Kidney (tissue), 14 donors: ENCODE measurements around the gene IVNS1ABP. TPM values are rescaled to one million over a fixed set of nuclear protein-coding genes. Genes with fewer than 3 reads are reported as not detected.
A peak's percentile ranks its signal among the peaks of the same experiment; 100 is the strongest.

Experiments
- DNase-seq, 5 donors: peaks; one replicate each; pipeline ENCODE4 v3.0.0-alpha.2; 2013 to 2020
- FAIRE-seq: peaks from 2 replicates; lab custom pipeline; 2012; peaks lifted over from hg19 to GRCh38; lab: Jason Lieb, UNC
- H3K27ac ChIP-seq, 2 donors: one replicate each; pipeline ENCODE4 v1.7.0; 2013; ENCODE audit warnings: low read depth in 2 of 2, low read length in 2 of 2, inconsistent platforms in 1 of 2
- H3K27me3 ChIP-seq: one replicate; pipeline ENCODE4 v1.7.1; 2013; ENCODE audit warnings: low read length, inconsistent platforms; ENCODE audit not compliant: control insufficient read depth, insufficient read depth
- H3K36me3 ChIP-seq, 3 donors: one replicate each; pipeline versions ENCODE4 v1.7.0 to v1.7.1; 2013; ENCODE audit warnings: low read length in 3 of 3, control low read depth in 1 of 3, inconsistent platforms in 1 of 3; ENCODE audit not compliant: insufficient read depth in 3 of 3, control insufficient read depth in 2 of 3
- H3K4me1 ChIP-seq, 3 donors: one replicate each; pipeline versions ENCODE4 v1.7.0 to v1.7.1; 2013; ENCODE audit warnings: low read length in 3 of 3, inconsistent platforms in 1 of 3, low read depth in 1 of 3; ENCODE audit not compliant: control insufficient read depth in 2 of 3, insufficient read depth in 2 of 3
- H3K4me3 ChIP-seq, 3 donors: one replicate each; pipeline versions ENCODE4 v1.7.0 to v1.8.1; 2013; ENCODE audit warnings: low read length in 3 of 3, control low read depth in 1 of 3, inconsistent platforms in 1 of 3
- H3K9ac ChIP-seq, 3 donors: one replicate each; pipeline versions ENCODE4 v1.7.0 to v1.7.1; 2013; ENCODE audit warnings: low read length in 3 of 3, control low read depth in 1 of 3, inconsistent platforms in 1 of 3
- H3K9me3 ChIP-seq, 3 donors: one replicate each; pipeline versions ENCODE4 v1.7.0 to v1.7.1; 2013; ENCODE audit warnings: low read length in 3 of 3, control low read depth in 1 of 3, inconsistent platforms in 1 of 3; ENCODE audit not compliant: control insufficient read depth in 2 of 3, insufficient read depth in 1 of 3
- intact Hi-C: fragments of 100-400 bp; cut with DNase I; formaldehyde crosslinking; loops from one replicate; pipeline ENCODE4 v1.11.1; 2022
- polyA plus RNA-seq: library from polyadenylated mRNA; stranded (reverse); fragments of 350-450 nt; fragmentation: Illumina TruSeq; extraction: RNeasy Lipid Tissue Mini Kit (QIAGEN cat#74804); gene quantifications from one replicate; pipeline ENCODE4 v1.2.3, GENCODE V29; 2014; ENCODE audit warnings: low read depth, low replicate concordance; ENCODE audit not compliant: insufficient read depth
- total RNA-seq: library from RNA; stranded (reverse); fragmentation: NEBNext Ultra II Directional; extraction: Animal tissue kit (Norgen Biotek cat#: 25700); gene quantifications from one replicate; pipeline ENCODE4 v1.2.1, GENCODE V29; 2021
- TF ChIP-seq, protein P1 (sequence below): IDR thresholded peaks from 3 replicates; pipeline ENCODE4 v1.5.1; 2012; ENCODE audit warnings: mild to moderate bottlenecking, moderate library complexity, borderline replicate concordance; ENCODE audit not compliant: insufficient read depth; ENCODE audit errors: extremely low read depth
- donor health status: control.
- donor health status: control.
- donor health status: control.
- donor health status: control.
- donor health status: control.
- donor health status: DM: yes; HTN: yes; CAD: no.
- donor health status: Normal renal cell carcinoma (clear cell type).

Gene IVNS1ABP
- total and polyA plus RNA-seq, 2 donors from 2014 or later, result 115 to 198 TPM

DNA sequence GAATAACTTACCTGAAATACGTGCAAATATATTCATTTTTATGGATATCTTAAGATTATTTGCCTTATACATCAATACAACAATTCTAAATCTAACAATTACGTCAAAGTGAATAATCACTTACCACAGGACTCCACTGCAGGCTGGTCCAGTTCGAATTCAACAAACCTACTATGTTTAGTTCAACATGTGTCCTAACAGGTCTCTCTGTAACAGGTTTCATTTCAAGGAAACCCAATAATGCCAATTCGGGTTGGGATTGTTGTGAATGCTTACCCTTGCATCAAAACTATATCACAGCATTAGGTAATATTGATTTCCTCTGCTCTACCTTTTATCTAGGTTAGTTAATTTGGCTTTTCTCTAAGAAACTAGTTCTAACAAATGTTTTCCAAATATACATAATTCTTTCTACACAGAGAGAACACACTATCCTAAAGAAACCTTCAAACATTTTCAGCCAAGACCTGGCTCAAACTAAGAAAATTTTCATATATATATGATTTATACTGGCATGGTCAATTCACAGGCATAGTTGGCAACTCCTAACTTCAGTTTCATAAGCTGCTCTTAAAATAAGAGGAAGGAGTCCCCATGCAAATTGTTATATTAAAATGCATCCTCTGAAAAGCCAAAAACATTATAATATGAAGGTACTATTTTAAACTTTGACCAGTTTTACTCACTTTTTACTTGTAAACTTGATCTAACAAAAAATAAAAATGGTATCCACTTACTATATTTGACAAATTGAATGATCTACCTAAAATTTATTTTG lies 4.5 kb downstream of the IVNS1ABP start:
- Histone ChIP-seq H3K9ac (peak overlapping the region in 1 of 3 donors; percentile 98), H3K9me3 (no peaks in the 10 kb centered on the region), H3K4me1 (peaks cover 0 to 7% (median 3%) of the 10 kb centered on the region in 3 donors), H3K4me3 (peak overlapping the region in 2 of 3 donors; percentile 92 to 95), H3K27me3 (no peaks in the 10 kb centered on the region), H3K27ac (peak overlapping the region in 1 of 2 donors; percentile 48), H3K36me3 (peaks cover 3 to 23% (median 10%) of the 10 kb centered on the region in 3 donors)
- TF ChIP-seq, protein P1, sequence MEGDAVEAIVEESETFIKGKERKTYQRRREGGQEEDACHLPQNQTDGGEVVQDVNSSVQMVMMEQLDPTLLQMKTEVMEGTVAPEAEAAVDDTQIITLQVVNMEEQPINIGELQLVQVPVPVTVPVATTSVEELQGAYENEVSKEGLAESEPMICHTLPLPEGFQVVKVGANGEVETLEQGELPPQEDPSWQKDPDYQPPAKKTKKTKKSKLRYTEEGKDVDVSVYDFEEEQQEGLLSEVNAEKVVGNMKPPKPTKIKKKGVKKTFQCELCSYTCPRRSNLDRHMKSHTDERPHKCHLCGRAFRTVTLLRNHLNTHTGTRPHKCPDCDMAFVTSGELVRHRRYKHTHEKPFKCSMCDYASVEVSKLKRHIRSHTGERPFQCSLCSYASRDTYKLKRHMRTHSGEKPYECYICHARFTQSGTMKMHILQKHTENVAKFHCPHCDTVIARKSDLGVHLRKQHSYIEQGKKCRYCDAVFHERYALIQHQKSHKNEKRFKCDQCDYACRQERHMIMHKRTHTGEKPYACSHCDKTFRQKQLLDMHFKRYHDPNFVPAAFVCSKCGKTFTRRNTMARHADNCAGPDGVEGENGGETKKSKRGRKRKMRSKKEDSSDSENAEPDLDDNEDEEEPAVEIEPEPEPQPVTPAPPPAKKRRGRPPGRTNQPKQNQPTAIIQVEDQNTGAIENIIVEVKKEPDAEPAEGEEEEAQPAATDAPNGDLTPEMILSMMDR, result no peak
- DNase-seq, result no peak
- FAIRE-seq, result no peak
- intact Hi-C loops, result no loop called here

DNA sequence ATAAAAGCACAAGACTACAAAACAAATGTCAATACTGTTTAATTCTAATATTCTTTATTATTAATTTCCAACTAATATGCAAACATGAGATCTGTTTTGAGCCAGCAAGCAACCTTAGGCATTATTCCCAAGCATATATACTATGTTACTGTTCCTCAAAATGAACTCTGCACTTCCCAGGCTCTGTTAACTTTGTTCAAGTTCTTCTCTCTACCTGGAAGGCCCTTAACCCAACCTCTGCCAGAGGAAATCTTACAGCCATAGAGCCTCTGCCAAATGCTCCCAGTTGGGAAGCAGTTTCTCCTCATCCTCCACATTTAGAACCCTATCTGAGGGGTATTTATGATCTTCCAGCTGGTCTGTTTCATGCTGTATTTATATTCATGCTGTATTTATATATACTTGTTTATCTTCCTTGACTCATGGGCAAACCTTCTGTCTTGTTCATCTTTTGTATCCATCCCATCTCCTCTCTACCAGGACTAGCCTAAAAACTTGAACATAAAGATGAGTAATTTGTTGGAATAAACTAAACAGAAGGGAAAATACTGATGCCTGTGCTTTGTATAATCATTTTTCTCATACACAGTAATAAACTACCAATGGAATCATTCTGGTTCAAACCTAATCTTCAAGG lies 5.3 kb downstream of the IVNS1ABP start:
- H3K4me3 ChIP-seq, result peak overlapping the region in 2 of 3 donors; percentile 28 to 95
- DNase-seq, result no peak
- H3K9me3 ChIP-seq, result no peaks in the 10 kb centered on the region
- no peak for FAIRE-seq
- peak overlapping the region in 1 of 2 donors; percentile 48 for H3K27ac ChIP-seq
- peaks cover 0 to 7% (median 3%) of the 10 kb centered on the region in 3 donors for H3K4me1 ChIP-seq
- H3K27me3 ChIP-seq, result no peaks in the 10 kb centered on the region
- H3K9ac ChIP-seq, result peak overlapping the region in 1 of 3 donors; percentile 98
- H3K36me3 ChIP-seq, result peaks cover 6 to 31% (median 16%) of the 10 kb centered on the region in 3 donors
- intact Hi-C loops, result no loop called here
- TF ChIP-seq, protein P1, result no peak

DNA sequence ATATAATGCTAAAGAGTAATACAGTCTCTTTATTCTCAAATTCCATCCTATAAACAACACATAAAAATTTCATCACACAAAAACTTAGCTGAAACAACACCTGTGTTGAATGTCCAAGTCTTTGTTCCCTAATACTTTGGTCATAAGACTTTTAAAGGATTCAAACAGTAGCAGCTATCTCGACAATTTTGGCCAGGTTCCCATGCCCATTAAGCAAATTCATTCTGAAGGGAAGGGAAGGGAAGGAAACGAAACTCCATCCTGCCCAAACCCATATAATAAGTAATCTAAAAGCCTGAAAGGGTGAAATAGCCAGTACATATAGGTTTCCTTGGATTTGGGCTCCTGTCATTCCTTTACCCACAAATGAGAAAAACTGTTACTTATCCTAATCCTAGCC lies 7.5 kb downstream of the IVNS1ABP start:
- intact Hi-C loops, result no loop called here
- no peak overlapping the region for H3K9ac ChIP-seq
- DNase-seq (peak in 1 of 5 donors; percentile 26), FAIRE-seq (no peak)
- no peaks in the 10 kb centered on the region for H3K9me3 ChIP-seq
- H3K27me3 ChIP-seq, result no peaks in the 10 kb centered on the region
- H3K4me1 ChIP-seq, result peaks cover 3 to 7% (median 3%) of the 10 kb centered on the region in 3 donors
- peaks cover 11 to 47% (median 26%) of the 10 kb centered on the region in 3 donors for H3K36me3 ChIP-seq
- H3K27ac ChIP-seq, result no peak overlapping the region
- TF ChIP-seq, protein P1, result no peak
- H3K4me3 ChIP-seq, result no peak overlapping the region
